Mesendoderm (in vitro differentiated cells): ENCODE results near the gene PRRG3.

Experiments
- DNase-seq: peaks from one replicate; pipeline ENCODE4 v3.0.0; 2013
- H2AK5ac ChIP-seq: 2 replicates; pipeline ENCODE4 v1.6.1; 2013; ENCODE audit warnings: low read length, inconsistent platforms
- H2BK120ac ChIP-seq: 2 replicates; pipeline ENCODE4 v1.6.1; 2013; ENCODE audit warnings: low read depth, mild to moderate bottlenecking, low read length, moderate library complexity, mixed read lengths
- H2BK15ac ChIP-seq: replicated peaks from 2 replicates; pipeline ENCODE4 v1.6.1; 2013; ENCODE audit warnings: low read depth, mild to moderate bottlenecking, moderate library complexity
- H2BK5ac ChIP-seq: 2 replicates; pipeline ENCODE4 v1.6.1; 2013; ENCODE audit warnings: low read length, inconsistent platforms
- H3K18ac ChIP-seq: 2 replicates; pipeline ENCODE4 v1.6.1; 2013; ENCODE audit warnings: mild to moderate bottlenecking, low read length, mixed read lengths
- H3K23ac ChIP-seq: one replicate; pipeline ENCODE4 v1.6.1; 2013; ENCODE audit warnings: low read length
- H3K27ac ChIP-seq: 2 replicates; pipeline ENCODE4 v1.5.1; 2013; ENCODE audit warnings: low read depth, mild to moderate bottlenecking, inconsistent platforms, low read length, moderate library complexity
- H3K27me3 ChIP-seq: 2 replicates; pipeline ENCODE4 v1.6.1; 2013; ENCODE audit warnings: low read length, control low read depth, mild to moderate bottlenecking, inconsistent platforms; ENCODE audit not compliant: insufficient read depth, poor library complexity
- H3K36me3 ChIP-seq: 2 replicates; pipeline ENCODE4 v1.6.1; 2013; ENCODE audit warnings: low read length, inconsistent platforms; ENCODE audit not compliant: control insufficient read depth, insufficient read depth
- H3K4ac ChIP-seq: one replicate; pipeline ENCODE4 v1.6.1; 2013; ENCODE audit warnings: low read depth, mild to moderate bottlenecking, low read length, moderate library complexity
- H3K4me1 ChIP-seq: 2 replicates; pipeline ENCODE4 v1.6.1; 2013; ENCODE audit warnings: low read depth, low read length, inconsistent platforms; ENCODE audit not compliant: control insufficient read depth
- H3K4me2 ChIP-seq: 2 replicates; pipeline ENCODE4 v1.6.1; 2013; ENCODE audit warnings: low read length
- H3K4me3 ChIP-seq: 2 replicates; pipeline ENCODE4 v1.5.1; 2013; ENCODE audit warnings: mild to moderate bottlenecking, low read length
- H3K56ac ChIP-seq: one replicate; pipeline ENCODE4 v1.6.1; 2013; ENCODE audit warnings: low read length
- H3K79me1 ChIP-seq: 2 replicates; pipeline ENCODE4 v1.6.1; 2013; ENCODE audit warnings: low read length, inconsistent platforms
- H3K79me2 ChIP-seq: 2 replicates; pipeline ENCODE4 v1.6.1; 2013; ENCODE audit warnings: mild to moderate bottlenecking, low read length; ENCODE audit not compliant: control insufficient read depth, insufficient read depth
- H3K9ac ChIP-seq: 2 replicates; pipeline ENCODE4 v1.6.1; 2013; ENCODE audit warnings: low read length, inconsistent platforms
- H4K5ac ChIP-seq: one replicate; pipeline ENCODE4 v1.6.1; 2013; ENCODE audit warnings: low read length
- H4K8ac ChIP-seq: one replicate; pipeline ENCODE4 v1.6.1; 2013; ENCODE audit warnings: low read depth, mild to moderate bottlenecking, control low read depth, low read length, moderate library complexity
- WGBS: extraction: QIAGEN DNeasy Blood & Tissue Kit; methylation state at CpG from one replicate; pipeline ENCODE4 v1.1.7; 2013; ENCODE audit warnings: low lambda C conversion rate, missing lambda C conversion rate; ENCODE audit not compliant: insufficient coverage; ENCODE audit errors: extremely low coverage; 5-methylcytosine and 5-hydroxymethylcytosine counted together

PRRG3 gene

DNA sequence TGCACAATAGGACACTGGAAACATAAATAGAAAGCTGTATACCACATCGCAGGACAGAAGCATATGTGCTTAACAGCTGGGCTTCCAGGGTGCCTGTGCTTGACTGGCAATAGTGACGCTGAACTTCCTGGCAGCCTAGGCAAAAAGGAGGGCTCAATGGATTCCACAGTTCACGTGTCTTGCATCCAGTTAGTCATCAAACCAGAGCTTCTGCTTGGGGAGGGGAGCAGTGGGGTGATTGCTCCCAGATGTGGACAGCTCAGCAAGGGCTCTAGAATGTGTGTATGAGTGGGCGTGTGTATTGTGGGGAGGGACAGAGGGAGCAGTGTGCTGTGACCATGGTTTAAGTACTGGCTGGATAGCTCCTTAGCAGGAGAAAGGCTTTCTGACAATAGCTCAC lies 2.3 kb downstream of the PRRG3 start:
- Histone ChIP-seq H3K27ac (no peak overlapping the region), H3K23ac (no peak overlapping the region), H3K4me3 (no peak overlapping the region), H4K8ac (no peak overlapping the region), H3K79me2 (no peaks in the 10 kb centered on the region), H3K4ac (no peak overlapping the region), H3K27me3 (no peaks in the 10 kb centered on the region), H3K56ac (no peak overlapping the region), H3K79me1 (no peaks in the 10 kb centered on the region), H2BK5ac (no peak overlapping the region), H2BK15ac (no peak overlapping the region), H4K5ac (no peak overlapping the region), H3K36me3 (no peaks in the 10 kb centered on the region), H3K18ac (no peak overlapping the region), H2BK120ac (no peak overlapping the region), H3K4me2 (no peak overlapping the region), H2AK5ac (no peak overlapping the region), H3K9ac (no peak overlapping the region), H3K4me1 (no peaks in the 10 kb centered on the region)
- no CpG with 5 or more reads among the region's 4 CpGs for WGBS
- DNase-seq: no peak

DNA sequence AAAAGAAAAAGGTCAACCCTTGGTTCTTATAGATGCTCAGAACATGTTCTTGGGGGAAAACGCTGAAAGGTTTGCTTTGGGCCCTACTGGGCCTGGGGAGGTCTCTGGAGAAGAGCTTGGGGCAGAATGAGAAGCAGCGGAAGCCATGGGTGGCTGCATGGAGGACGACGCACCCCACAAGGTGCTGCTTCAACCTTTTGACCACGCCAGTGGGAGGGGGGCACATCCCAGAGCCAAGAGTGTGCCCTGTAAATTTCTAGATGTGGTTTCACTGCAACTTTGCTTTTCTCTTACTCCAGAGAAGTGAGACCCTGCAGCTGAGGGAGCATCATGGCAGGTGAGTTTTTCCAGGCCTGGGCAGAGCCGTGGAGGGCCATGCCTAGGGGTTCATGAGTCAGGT lies 3.2 kb downstream of the PRRG3 start:
- Histone ChIP-seq H3K4me1 (no peaks in the 10 kb centered on the region), H3K79me1 (no peaks in the 10 kb centered on the region), H2BK15ac (no peak overlapping the region), H3K4ac (no peak overlapping the region), H2BK5ac (no peak overlapping the region), H4K5ac (no peak overlapping the region), H2BK120ac (no peak overlapping the region), H3K27ac (no peak overlapping the region), H3K9ac (no peak overlapping the region), H3K23ac (no peak overlapping the region), H4K8ac (no peak overlapping the region), H3K4me3 (no peak overlapping the region), H3K79me2 (no peaks in the 10 kb centered on the region), H3K4me2 (no peak overlapping the region), H2AK5ac (no peak overlapping the region), H3K18ac (no peak overlapping the region), H3K36me3 (no peaks in the 10 kb centered on the region), H3K27me3 (no peaks in the 10 kb centered on the region), H3K56ac (no peak overlapping the region)
- no CpG with 5 or more reads among the region's 6 CpGs for WGBS
- no peak for DNase-seq

DNA sequence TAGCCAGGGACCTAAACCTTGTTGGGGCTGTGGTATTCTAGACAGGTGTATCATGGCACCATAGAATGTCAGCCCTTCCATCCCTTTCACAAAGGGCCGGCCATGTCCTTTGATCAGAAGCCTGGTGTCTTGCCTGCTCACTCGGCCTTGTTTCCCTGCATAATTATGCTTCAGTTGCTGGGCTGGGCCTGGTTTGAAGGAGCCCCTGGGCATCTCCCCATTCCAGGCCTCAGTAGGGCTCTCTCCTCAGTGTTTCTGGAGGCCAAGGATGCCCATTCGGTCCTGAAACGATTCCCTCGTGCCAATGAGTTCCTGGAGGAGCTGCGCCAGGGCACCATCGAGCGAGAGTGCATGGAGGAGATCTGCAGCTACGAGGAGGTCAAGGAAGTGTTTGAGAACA lies 4.5 kb downstream of the PRRG3 start:
- H3K36me3 ChIP-seq: no peaks in the 10 kb centered on the region
- H3K4ac ChIP-seq: no peak overlapping the region
- H3K4me2 ChIP-seq: no peak overlapping the region
- H3K27me3 ChIP-seq: no peaks in the 10 kb centered on the region
- no peak overlapping the region for H4K5ac ChIP-seq
- H3K23ac ChIP-seq: no peak overlapping the region
- H2AK5ac ChIP-seq: no peak overlapping the region
- no peaks in the 10 kb centered on the region for H3K4me1 ChIP-seq
- no peak overlapping the region for H3K4me3 ChIP-seq
- H3K56ac ChIP-seq: no peak overlapping the region
- H2BK15ac ChIP-seq: no peak overlapping the region
- DNase-seq: no peak
- no peak overlapping the region for H2BK120ac ChIP-seq
- H3K79me1 ChIP-seq: no peaks in the 10 kb centered on the region
- H3K18ac ChIP-seq: no peak overlapping the region
- H3K27ac ChIP-seq: no peak overlapping the region
- no peaks in the 10 kb centered on the region for H3K79me2 ChIP-seq
- no CpG with 5 or more reads among the region's 9 CpGs for WGBS
- H4K8ac ChIP-seq: no peak overlapping the region
- H3K9ac ChIP-seq: no peak overlapping the region
- no peak overlapping the region for H2BK5ac ChIP-seq

DNA sequence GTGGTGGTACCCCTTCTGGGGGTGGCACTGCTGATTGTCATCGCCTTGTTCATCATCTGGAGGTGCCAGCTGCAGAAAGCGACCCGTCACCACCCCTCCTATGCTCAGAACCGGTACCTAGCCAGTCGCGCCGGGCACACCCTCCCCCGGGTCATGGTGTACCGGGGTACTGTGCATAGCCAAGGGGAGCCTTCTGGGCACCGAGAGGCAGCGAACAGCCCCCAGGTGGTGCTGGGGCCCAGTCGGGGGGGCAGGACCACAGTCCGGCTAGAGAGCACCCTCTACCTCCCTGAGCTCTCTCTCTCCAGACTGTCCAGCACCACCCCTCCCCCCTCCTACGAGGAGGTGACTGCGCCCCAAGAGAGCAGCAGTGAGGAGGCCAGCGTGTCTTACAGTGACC lies 5.3 kb downstream of the PRRG3 start:
- Histone ChIP-seq H2BK5ac (no peak overlapping the region), H2BK15ac (no peak overlapping the region), H3K4me2 (no peak overlapping the region), H2AK5ac (no peak overlapping the region), H3K23ac (no peak overlapping the region), H4K8ac (no peak overlapping the region), H3K4me1 (no peaks in the 10 kb centered on the region), H3K18ac (no peak overlapping the region), H4K5ac (no peak overlapping the region), H3K56ac (no peak overlapping the region), H2BK120ac (no peak overlapping the region), H3K9ac (no peak overlapping the region), H3K4me3 (no peak overlapping the region), H3K79me1 (no peaks in the 10 kb centered on the region), H3K27ac (no peak overlapping the region), H3K79me2 (no peaks in the 10 kb centered on the region), H3K4ac (no peak overlapping the region), H3K27me3 (no peaks in the 10 kb centered on the region), H3K36me3 (no peaks in the 10 kb centered on the region)
- no peak for DNase-seq
- WGBS: no CpG with 5 or more reads among the region's 16 CpGs

DNA sequence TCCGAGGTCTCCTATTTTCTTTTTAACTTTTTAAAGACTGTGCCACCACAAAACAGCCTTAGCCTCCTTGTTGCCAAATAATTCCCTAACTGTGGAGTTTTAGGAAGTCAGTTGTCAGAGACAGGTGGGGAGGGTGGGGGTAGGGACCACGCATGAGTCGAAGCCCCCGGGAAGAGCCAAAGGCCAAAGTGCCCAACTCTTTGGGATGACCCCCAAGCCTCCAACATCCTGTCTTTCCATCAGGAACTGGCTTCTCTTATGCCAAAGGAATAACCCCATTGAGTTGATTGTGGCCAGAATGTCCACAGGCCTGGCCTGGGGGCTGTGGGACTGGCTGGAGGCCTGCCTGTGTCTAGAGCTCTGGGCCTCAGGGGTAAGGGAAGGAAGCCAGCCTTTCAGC lies 5.8 kb downstream of the PRRG3 start:
- H4K8ac ChIP-seq: no peak overlapping the region
- H4K5ac ChIP-seq: no peak overlapping the region
- H3K27me3 ChIP-seq: no peaks in the 10 kb centered on the region
- H2BK15ac ChIP-seq: no peak overlapping the region
- H3K23ac ChIP-seq: no peak overlapping the region
- H3K18ac ChIP-seq: no peak overlapping the region
- H3K4me2 ChIP-seq: no peak overlapping the region
- H3K4me1 ChIP-seq: no peaks in the 10 kb centered on the region
- H3K9ac ChIP-seq: no peak overlapping the region
- H2BK5ac ChIP-seq: no peak overlapping the region
- whole genome bisulfite sequencing: no CpG with 5 or more reads among the region's 4 CpGs
- H3K56ac ChIP-seq: no peak overlapping the region
- H3K79me1 ChIP-seq: no peaks in the 10 kb centered on the region
- H2BK120ac ChIP-seq: no peak overlapping the region
- H3K79me2 ChIP-seq: no peaks in the 10 kb centered on the region
- no peak overlapping the region for H3K4me3 ChIP-seq
- no peak overlapping the region for H3K27ac ChIP-seq
- no peaks in the 10 kb centered on the region for H3K36me3 ChIP-seq
- H2AK5ac ChIP-seq: no peak overlapping the region
- no peak overlapping the region for H3K4ac ChIP-seq
- no peak for DNase-seq

DNA sequence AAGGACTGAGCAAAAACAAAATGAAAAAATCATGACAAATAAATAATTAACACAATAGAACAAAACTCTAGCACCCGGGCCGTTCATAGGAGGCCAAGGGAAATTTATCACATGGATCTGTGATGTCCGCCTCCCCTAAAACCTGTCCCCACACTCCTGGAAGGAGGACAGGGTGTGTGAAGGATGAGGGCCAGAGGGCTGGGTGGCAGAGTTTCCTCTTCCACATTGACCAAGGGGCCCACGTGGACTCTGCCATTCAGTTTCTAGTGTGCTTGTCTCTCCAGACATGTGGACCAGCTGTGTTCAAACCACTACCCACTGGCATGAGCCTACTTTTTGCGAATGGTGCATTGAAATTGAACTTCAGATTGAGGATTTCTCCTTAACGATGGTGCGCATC lies 6.3 kb downstream of the PRRG3 start:
- Histone ChIP-seq H2BK120ac (no peak overlapping the region), H3K18ac (no peak overlapping the region), H2AK5ac (no peak overlapping the region), H4K8ac (no peak overlapping the region), H3K4me2 (no peak overlapping the region), H2BK15ac (no peak overlapping the region), H3K79me1 (no peaks in the 10 kb centered on the region), H3K36me3 (no peaks in the 10 kb centered on the region), H3K79me2 (no peaks in the 10 kb centered on the region), H3K23ac (no peak overlapping the region), H3K9ac (no peak overlapping the region), H3K4me3 (no peak overlapping the region), H3K4ac (no peak overlapping the region), H3K56ac (no peak overlapping the region), H3K4me1 (no peaks in the 10 kb centered on the region), H4K5ac (no peak overlapping the region), H3K27ac (no peak overlapping the region), H3K27me3 (no peaks in the 10 kb centered on the region), H2BK5ac (no peak overlapping the region)
- no peak for DNase-seq
- no CpG with 5 or more reads among the region's 7 CpGs for WGBS
